GM21367 (cell line): Measurements from ENCODE around the gene PPT2.
"Not testable (repeated sequence)": the region's sequence is repeated elsewhere in the genome, so short reads cannot be mapped to it uniquely, and the experiment has no call there.

Experiments used
- ATAC-seq: cut with Tn5 transposase; IDR thresholded peaks from one replicate; pipeline ENCODE4 v1.9.1; 2021; ENCODE audit not compliant: unreplicated experiment

PPT2 gene

DNA sequence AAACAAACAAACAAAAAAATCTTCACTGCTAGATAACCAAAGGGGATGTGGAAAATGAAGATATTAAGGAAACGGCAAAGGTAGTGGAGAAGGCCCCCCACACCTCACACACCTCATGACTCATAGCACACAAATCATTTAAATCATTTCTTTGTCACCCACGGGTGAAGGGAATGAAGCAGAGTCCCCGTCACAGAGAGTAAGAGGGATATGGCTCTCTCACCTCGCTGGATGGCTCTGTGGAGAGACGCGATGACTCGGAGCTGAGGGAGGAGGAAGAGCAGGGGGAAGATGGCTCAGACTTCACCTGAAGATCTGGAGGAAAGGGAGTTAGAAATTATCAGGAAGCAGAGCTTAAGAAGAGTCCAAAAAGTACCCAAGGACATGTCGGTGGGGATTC lies 27.1 kb upstream of the PPT2 start:
- no peak for ATAC-seq

DNA sequence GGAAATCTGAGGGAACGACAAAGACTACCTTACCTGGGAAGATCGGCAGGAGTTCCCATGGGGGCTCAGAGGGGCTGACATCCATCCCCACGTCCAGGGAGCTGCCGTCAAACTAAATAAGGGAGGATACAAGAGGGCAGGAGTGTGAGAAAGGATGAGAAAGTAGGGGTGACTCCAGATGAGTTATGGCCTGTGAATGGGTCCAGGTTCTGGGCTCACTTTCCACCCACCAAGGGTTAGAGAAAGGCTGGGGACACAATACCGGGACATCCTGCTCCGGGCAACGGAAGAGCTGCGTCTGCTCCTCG lies 26.6 kb upstream of the PPT2 start:
- ATAC-seq = no peak

DNA sequence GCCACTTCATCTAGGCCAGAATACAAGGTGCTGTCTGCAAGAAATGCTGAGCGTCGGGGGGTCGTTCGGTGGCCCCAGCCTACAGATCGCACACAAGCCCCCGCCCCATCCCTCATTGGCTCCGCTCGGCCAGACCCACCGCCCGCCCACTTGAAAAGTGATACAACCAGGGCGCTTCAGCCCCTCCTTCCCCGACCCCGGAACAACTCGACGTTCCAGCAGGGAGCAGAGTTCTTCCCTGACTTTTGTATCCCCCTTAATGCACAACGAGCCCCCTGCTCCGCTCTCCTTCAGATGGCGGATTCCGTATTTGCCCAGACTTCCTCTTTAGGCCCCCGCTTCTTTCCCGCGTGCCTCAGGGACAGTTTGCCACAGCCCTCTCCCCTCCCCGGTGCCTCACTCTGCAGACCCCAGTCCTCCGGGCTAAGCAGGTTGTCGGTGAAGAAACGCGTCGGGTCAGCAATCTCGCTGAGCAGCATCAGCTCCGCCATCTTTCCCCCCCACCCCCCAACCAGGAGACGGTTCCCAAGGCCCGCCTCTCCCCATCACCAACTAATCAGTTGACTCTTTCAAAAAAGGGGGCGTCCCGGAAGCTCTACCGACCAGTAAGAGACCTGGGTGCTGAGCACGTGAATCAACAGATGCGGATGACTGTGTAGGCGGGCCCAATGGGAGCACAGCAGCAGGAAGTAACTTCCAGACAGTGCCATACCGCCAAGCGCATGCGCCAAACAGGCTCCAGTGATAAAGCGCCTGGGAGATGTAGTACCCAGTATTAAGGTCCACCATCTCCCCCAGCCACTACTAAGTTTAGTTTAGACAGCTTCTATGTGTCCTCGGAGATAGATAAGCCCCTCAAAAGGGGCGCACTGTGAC lies 26.0 kb upstream of the PPT2 start, which contains the start of gene ATF6B:
Gene ATF6B, minus strand, starts transcription at position 530 of the 876 bp plus-strand sequence. Its CDS starts 39 bp downstream, at position 491.
- peak; percentile 81 for ATAC-seq

DNA sequence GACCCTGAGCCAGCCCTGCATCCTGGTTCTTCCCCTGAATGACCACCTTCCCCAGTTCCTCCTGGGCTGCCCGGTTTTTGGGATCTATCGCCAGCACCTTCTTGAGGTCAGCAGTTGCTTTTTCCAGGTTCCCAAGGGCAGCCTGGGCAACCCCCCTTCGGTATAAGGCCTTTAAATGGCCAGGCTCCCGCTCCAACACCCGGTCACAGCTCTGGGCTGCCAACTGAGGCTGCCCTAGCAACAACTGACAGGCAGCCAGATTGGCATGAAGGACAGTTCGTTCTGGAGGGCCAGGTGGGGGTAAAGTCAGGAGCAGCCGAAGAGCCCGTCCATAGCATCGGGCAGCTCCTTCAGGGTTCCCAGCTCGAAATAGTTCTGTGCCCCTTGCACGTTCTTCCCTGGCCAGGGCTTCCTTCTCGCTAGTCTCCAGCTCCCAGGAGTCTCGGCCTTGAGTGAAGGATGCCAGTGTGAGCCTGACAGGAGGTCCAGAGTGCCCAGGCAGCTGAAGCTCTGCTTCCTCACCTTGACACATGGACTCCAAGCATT lies 25.1 kb upstream of the PPT2 start:
- no peak for ATAC-seq

DNA sequence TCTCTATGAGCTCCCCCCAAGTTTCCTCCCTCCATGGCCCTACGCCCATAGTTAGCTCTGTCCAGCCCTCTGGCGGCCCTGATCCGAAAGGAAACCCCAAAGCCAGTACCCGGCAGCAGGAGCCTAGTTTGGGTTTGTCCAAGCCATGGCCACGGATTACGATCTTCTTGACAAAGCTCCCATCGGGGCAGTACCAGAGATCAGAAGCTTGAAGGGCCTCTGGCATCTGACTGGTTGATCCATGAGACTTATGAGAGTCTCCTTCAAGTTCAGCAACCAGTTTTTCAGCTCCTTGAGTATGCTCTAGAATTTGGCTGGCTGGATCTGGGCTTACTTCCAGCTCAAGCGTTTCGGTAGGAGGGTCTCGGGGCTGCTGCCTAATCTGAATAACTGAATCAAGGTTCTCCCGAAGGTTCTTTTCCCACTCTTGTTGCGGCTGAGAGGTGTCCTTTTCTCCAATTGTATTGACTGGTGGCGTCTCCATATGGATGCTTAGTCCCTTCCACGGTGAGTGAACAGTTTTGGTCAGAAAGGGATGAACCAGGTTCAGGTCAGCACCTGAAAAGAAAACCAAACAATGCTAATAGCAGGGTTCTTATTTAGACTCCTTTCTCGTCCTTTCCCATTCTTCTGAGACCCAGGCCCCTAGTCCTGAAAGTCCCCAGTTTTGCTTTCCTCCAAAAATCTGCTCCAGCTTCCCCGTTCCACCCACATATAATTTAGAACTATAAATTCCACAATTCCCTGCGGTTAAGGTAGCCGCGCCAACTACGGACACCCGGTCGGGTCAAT lies 24.4 kb upstream of the PPT2 start:
- ATAC-seq = no peak

DNA sequence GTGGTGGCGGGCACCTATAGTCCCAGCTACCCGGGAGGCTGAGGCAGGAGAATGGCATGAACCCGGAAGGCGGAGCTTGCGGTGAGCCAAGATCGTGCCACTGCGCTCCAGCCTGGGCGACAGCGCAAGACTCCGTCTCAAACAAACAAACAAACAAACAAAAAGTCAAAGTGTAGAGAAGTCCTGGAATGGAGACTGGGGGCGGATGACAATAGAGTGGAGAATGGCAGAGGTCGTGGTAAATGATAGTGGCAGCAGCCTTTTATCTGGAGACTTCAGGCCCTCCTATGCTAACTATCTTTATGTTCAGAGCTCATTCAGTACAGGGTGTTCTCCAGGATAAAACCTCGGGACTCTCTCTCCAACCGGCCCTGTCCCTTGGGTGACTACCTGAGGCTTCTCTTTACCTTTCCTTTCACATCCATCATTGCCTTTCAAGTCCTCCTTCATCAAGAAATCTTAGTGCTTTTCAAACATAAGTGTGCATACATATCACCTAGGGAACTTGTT lies 22.4 kb upstream of the PPT2 start:
- ATAC-seq = no peak

DNA sequence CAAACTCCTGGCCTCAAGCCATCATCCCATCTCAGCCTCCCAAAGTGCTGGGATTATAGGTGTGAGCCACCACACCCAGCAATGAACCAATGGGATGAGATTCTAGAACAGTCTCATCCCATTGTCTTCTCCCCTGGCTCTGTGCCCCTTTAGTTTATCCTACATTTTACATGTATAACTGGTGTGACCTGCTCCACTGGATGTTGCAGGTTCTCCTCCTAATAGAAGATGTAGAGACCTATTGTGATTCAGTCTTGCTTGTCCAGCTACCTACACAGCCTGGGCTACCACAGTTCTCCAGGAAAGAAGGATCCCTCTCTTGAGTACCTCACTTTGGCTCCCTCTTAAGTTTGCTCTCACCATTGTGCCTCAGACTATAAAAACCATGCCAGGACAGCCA lies 21.8 kb upstream of the PPT2 start:
- no peak for ATAC-seq

DNA sequence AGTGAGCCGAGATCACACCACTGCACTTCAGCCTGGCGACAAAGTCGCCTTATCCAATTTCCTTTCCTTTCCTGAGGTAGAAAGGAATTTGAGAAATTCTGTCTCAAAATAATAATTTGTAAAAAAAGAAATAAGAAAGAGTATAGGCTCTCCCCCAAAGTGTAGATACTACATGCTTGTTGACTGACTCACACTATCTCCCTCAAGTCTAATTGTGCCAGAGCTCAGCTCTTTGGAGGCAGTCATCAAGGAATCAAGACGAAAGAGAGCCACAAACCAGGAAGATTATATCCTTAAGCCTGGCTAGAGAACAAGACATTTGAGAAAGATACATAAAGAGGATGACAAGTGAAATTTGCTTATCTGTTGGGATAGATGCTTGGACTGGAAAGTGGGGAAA lies 20.2 kb upstream of the PPT2 start:
- ATAC-seq = no peak

DNA sequence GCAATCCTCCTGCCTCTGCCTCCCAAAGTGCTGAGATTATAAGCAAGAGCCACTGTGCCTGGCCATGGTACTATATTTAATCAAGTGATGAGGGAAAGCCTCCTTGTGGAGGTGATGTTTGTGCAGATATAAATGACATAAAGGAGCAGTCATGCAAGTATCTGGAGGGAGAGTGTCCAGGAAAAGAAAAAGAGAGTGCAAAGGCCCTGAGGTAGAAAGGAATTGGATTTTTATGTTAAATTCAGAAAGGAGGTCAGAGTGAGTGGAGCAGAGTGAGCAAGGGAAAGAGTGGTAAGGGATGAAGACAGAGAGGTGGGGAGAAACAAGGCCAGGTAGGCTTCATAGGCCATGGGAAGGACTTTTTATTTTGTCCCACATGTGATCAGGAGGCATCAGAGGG lies 16.5 kb upstream of the PPT2 start:
- no peak for ATAC-seq

DNA sequence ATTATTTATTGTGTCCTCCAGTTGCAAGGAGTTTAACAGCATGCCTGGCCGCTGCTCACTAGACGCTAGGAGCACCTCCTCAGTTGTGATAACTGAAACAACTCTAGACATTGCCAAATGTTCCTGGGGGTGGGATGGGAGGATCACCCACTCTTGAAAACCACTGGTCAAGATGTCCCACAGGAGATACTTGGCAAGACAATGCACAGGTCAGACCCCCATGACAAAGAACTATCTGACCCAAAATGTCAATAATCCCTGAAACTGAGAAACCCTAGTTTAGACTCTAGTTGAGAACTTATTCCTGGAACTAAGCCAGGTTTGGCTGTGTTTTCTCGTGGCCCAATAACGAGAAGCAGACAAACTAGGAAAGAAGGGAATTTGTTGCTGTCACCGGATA lies 14.4 kb upstream of the PPT2 start:
- ATAC-seq = no peak

DNA sequence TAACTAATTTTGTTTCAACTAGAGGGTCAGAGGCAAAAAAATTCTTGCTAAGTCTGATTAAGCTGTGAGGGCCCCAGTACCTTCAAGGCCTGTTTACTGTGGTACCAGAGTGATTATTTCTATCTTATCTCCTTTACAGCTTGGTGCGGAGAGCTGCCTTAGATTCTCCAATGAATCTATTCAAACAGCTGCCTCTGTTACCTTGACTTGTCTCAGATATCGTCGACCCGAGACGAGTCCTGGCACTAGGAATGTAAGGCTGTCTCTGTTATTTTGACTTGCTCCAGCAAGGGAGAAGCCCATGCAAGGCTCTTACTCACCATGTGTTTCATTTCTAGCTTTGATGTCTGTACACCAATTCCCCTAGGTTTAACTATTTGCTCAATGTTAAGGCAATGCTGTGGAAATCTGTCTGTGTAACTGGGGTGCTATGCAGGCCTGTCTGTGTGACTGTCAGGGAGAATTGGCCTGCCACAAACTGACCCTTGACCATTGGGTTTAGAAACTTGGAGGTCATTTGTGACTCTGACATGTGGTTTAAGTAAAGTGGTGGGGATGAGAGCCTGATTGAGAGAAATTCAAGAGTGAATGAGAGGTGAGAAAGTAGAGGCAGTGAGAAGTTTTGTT lies 13.4 kb upstream of the PPT2 start:
- no peak for ATAC-seq

DNA sequence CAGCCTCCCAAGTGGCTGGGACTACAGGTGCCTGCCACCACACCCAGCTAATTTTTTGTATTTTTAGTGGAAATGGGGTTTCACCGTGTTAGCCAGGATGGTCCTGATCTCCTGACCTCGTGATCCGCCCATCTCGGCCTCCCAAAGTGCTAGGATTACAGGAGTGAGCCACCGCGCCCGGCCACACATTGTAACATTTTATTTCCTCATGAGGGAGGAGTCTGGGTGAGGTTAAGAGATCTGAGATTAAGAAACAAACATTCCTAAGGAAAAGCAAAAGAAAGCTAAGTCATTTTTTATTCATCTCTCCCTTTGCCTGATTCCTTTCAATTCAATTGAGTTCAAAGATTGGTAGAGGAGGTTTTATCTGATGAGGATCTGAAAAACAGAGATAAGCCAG lies 9.7 kb upstream of the PPT2 start:
- not testable (repeated sequence) for ATAC-seq

DNA sequence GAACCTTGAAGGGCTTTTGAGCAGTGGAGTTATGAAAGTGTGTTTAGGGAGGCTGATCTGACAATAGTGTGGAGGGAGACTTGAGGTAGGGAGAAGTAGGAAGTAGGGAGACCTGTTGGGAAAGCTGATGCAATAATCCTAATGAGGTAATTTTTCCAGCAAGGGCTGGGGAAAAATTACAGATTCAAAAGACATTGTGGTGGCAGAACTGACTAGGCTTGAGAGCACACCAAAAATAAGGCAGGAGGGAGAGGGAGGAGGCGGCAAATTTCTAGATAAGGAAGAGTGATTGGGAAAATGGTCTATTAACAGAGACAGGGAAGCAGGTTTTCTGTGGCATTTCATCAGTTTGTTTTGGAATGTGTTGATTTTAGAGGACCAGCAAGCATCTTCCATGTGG lies 7.7 kb upstream of the PPT2 start:
- ATAC-seq = no peak

DNA sequence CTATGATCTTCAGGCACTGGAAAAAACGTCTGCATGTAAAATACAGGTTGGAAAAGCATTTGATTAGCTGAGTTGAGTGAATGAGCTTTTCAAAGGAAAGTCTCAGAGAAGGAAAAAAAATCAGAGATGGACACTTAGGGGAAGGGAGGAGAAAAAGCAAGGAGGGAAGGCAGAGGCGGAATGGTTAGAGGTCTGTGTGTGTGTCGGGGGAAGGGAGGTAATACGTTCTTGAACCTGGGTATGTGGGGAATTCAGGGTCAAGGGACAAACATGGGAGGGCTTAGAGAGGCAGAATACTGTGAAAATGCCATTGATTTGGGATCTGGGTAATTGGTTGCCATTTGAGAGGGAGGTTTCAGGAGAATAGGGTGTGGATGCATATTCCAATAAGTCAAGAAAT lies 7.3 kb upstream of the PPT2 start:
- ATAC-seq = no peak

DNA sequence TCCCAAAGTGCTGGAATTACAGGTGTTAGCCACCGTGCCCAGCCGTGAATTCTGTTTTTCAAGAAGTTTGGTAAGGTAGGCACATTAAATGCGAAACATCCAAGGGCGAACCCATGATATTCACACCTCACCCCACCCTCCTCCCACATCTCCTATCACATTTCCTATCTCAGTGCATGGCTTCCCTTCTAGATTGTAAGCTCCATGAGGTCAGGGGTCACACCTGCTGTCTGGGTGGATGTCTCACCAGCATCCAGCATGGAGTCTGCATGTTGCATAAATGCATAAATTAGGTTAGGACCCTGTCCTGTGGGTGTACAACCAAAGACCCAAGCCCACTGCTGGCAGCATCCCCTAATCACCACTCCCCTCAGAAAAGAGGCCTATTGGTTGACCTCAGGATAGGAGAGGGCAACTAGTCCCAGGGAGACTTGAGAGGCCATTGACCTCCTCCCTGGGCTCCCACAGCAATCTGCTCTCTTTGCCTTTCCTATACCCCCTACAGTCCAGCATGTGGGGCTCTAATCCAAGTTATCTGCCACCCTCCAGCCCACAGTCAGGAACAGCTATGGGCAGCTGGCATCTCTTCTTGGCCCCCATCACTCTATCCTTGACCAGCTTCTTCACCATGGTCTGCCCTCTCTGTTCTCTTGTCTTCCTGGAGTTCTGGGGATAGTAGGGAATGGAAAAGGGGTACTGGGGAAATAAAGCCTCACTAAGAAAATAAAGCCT lies 6.4 kb upstream of the PPT2 start:
- ATAC-seq = no peak

DNA sequence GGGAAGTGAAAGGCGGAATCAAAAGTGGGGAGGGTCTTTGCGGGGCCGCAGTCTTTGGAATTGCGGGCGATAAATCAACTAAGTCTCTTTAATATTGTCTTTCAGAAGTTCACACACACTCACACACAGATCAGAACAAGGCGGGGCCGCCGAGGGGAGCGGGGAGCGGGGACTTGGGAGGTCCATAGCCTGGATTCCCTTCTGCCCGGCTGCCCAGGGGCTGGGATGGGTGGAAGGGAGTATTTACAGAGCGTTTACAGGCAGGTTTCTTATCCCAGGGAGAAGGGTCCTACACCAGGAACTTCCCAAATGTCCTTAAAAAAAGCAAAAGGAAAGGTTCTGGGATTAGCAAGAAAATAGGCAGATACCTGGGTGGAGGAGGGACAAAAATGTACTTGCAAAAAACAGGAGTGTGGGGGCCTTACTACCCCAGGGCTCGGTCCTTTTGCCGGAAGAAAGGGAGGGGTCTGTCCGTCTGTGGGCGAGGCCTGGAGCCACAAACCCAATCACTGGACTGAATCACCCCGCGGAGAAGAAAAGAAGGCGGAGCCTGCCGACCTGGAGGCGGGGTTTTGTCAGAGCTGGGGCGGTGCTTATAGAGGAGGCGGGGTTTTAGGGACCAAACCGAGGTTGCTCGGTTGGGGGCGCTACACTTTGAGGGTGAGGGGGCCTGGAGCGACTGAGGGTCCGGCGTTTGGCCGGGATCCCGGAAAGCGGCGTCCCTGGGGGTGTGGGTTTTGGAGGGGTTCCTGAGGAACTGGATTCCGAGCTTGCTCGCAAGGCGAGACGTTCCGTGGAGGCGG lies 5.5 kb upstream of the PPT2 start:
- no peak for ATAC-seq

DNA sequence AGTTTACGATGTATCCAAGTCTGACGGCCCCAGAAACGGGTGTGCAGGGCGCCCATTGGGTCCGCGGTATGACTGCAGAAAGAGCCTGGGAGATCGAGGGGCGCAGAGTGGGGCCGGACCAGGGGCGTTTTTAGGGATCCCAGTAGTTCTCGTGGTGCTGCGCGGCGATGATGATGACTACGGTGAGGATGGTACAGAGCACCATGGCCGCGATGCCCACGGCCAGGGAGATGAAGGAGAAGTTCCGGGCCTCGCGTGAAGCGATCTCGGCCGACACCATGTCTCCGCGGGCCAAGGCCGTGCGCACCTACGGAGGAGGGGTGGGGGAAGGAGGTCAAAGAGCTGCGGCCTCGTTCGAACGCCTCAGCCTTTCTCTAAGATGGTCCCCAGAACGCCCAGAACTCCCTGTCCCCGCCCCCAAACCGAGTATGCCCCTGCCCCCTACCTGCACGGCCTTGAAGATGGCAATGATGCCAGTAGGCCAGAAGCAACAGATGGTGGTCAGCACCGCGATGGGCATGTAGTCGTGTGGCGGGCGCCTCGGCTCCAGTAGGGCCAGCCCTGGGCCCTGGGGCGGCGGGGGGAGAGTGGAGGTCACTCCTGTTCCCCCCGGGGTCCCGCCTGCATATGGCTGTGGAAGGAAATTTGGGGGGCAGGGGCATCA lies 4.7 kb upstream of the PPT2 start:
- ATAC-seq = no peak

DNA sequence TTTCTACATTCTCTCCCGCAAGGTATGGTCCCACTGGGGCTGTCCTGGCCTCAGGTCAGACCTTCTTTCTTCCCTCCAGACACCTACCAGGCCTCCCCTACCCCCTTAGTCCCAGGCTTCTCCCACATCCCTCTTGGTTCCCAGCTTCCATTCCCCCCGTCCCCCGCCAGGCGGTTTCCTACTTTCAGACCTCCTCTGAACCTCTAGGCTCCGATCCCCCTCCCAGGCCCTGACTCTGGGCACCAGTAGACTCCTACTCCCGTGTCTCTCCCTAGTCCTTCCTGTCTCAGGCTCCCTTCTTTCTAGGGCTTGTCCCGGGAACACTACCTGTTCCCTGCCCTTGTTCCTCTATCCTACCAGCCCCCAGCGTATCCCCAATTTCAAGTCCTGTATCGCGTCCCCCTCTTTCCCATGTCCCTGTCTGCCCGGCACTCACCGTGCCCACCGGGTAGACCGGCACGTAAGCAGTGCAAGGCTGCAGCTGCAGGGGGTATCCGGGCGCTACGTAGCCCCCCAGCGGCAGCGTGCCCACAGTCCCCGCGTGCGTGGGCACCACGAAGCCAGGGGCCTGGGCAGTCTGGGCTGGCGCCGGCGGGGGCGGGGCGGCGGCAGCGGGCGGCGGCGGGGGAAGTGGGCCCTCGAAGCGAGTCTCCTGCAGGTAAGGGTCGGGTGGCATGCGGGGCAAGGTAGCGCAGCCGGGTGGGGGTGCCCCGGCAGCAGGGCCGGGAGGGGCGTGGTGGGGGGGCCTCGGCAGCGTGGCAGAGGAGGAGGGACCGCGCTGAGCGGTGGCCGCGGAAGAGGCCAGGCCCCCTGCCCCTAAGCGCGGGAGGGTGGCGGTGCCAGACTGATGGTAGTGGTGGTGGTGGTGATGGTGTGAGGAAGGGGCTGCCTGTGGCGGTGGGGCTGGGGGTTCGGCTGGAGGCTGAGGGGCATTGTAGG lies 3.7 kb upstream of the PPT2 start:
- ATAC-seq = no peak
